Ramos (cell line): ENCODE measurements around the gene PSMB3.
"Not testable (repeated sequence)": the region's sequence is repeated elsewhere in the genome, so short reads cannot be mapped to it uniquely, and the experiment has no call there.

Experiments used
- in situ Hi-C: fragments of 300-500 bp; cut with MboI; formaldehyde crosslinking; loops from one replicate; pipeline ENCODE4 v1.14.3; 2022; ENCODE audit warnings: low sequenced_read_pairs; ENCODE audit not compliant: unreplicated experiment

PSMB3 gene

DNA sequence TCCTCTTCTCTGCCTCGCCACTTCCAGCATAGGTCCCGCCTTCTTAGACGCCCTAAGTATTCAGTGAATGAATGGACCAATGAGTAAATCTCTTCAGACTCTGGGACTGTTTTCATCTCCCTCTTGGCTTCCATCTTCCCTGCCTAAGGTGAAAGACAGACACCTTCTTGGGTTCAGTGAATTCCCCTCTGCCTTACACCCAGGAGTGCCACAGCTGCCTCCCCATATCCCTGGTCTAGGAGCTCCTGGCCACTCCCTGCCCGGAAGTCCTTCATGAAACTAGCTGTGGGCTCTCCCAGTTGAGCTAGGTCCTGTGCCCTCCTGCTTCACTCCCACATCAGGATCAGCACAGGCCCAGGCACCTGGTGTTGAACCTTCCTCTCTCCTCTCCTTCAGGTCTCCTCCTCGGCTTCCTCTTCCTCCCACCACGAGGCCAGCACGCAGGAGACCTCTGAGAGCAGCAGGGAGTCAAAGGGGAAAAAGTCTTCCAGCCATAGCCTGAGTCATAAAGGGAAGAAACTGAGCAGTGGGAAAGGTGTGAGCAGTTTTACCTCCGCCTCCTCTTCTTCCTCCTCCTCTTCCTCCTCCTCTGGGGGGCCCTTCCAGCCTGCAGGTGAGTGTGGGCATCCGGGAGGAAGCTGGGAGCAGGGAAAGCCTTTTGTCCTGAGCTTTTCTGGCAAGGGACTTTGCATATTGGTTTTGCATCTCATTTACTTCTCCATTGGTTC is 37.2 kb upstream of the PSMB3 start:
- in situ Hi-C loops = no loop called here

DNA sequence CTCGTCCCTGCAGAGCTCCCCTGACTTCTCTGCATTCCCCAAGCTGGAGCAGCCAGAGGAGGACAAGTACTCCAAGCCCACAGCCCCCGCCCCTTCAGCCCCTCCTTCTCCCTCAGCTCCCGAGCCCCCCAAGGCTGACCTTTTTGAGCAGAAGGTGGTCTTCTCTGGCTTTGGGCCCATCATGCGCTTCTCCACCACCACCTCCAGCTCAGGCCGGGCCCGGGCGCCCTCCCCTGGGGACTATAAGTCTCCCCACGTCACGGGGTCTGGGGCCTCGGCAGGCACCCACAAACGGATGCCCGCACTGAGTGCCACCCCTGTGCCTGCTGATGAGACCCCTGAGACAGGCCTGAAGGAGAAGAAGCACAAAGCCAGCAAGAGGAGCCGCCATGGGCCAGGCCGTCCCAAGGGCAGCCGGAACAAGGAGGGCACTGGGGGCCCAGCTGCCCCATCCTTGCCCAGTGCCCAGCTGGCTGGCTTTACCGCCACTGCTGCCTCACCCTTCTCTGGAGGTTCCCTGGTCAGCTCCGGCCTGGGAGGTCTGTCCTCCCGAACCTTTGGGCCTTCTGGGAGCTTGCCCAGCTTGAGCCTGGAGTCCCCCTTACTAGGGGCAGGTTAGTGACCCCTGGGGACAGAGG is 36.1 kb upstream of the PSMB3 start:
- in situ Hi-C loops = no loop called here

DNA sequence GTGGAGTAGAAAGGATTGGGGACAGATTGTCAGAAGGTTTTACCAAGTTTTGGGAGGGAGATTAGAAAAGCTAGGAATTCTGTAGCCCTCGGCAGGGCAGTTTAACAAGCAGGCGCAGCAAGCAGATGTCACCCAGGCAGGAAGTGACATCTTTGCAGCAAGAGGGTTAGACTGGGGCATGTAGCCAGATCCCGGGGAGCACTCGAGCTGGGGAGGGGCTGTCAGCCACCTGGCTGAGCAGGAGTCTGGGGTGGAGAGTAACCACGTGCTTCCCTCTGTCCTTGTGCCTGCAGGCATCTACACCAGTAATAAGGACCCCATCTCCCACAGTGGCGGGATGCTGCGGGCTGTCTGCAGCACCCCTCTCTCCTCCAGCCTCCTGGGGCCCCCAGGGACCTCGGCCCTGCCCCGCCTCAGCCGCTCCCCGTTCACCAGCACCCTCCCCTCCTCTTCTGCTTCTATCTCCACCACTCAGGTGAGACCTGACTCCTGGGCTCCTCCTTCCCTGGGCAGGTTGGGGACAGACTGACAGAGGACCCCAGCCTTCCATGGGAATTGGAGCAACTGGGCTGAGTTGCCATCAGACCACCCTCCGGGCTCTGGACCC is 35.3 kb upstream of the PSMB3 start:
- in situ Hi-C loops = no loop called here

GRCh38 chr17:38719289-38719942 is 33.1 kb upstream of the PSMB3 start:
- in situ Hi-C loops = no loop called here

DNA sequence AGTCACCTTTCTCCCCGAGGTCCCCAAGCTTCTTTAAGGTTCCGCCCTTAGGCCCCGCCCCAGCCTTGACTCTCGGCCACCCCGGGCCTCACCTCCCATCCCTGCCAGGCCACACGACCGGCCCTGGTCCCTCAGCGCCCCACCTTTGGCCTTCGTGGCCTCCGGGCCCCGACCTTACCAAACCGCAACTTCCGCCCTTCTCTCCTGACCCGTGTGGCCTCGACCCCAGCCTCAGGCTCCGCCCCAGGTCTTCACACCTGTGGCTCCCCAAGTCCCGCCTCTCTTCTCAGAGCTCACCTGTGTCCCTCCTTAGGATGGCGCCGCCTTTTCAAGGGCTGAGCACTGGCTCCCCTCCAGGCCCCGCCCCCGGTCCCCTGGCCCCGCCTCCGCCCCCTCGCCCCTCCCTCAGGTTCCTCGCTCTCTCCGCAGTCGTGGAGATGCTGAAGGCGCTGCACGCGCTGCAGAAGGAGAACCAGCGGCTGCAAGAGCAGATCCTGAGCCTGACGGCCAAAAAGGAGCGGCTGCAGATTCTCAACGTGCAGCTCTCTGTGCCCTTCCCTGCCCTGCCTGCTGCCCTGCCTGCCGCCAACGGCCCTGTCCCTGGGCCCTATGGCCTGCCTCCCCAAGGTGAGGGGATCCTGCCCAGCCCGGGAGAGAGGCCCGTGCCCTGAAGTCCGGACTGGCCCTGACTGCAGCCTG is 32.4 kb upstream of the PSMB3 start:
- in situ Hi-C loops = no loop called here

DNA sequence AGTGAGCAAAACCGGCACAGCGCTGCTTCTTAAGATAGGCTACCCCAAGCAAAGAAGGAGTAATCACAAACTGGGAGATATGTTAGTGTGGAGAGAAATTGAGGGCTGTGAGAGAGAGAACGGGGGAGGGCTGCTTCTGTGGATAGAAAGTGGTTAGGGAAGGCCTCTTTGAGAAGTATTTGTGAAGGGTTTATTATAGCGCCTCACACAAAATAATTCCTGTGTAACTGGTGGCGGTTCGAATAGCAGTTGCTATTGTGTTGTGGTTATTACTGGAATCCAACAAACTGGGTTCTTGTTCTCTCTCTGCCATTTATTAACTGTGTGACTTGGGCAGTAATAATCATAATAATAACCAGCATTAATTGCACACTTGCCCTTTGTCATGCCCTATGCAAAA is 31.6 kb upstream of the PSMB3 start:
- in situ Hi-C loops = no loop called here

DNA sequence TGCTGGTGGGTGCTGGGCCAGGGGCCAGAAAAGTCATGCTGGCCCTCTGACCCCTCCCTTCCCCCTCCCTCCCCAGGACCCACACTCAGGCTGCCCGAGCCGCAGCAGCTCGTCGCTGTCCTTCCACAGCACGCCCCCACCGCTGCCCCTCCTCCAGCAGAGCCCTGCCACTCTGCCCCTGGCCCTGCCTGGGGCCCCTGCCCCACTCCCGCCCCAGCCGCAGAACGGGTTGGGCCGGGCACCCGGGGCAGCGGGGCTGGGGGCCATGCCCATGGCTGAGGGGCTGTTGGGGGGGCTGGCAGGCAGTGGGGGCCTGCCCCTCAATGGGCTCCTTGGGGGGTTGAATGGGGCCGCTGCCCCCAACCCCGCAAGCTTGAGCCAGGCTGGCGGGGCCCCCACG is 30.7 kb upstream of the PSMB3 start:
- in situ Hi-C loops = no loop called here

DNA sequence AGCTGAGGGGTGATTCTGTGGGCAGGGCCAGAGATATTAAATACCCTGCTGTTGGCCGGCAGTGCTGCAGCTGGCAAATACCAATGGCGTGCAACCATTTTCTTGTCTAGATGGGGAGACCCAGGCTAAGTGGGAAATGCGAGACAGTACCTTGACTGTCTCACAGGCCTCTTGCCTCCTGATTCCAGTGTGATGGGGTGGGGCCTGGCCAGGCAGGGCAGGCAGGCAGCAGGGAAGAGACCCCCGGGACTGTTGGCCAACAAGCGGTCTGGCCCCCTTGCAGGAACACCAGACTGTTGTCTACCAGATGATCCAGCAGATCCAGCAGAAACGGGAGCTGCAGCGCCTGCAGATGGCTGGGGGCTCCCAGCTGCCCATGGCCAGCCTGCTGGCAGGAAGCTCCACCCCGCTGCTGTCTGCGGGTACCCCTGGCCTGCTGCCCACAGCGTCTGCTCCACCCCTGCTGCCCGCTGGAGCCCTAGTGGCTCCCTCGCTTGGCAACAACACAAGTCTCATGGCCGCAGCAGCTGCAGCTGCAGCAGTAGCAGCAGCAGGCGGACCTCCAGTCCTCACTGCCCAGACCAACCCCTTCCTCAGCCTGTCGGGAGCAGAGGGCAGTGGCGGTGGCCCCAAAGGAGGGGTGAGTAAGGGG is 28.1 kb upstream of the PSMB3 start:
- in situ Hi-C loops = no loop called here

DNA sequence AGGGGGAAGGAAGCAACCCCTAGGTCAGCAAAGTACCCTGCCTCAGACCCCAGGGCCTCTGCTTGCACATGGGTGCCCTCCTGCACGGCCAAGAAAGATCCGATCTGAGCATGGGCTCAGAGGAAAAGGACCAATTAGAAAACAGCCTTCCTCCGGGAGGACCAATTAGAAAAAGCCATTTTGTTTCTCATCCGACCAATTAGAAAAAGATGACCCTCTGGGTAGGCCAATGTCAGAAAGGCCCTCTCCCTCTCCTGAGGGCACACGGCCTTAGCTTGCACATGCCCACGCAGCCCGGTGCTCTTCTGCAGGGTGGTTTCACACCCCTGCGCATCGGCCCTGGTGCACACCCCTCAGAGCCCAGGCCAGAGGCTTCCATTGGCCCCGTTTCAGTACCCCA is 27.5 kb upstream of the PSMB3 start:
- in situ Hi-C loops = no loop called here

DNA sequence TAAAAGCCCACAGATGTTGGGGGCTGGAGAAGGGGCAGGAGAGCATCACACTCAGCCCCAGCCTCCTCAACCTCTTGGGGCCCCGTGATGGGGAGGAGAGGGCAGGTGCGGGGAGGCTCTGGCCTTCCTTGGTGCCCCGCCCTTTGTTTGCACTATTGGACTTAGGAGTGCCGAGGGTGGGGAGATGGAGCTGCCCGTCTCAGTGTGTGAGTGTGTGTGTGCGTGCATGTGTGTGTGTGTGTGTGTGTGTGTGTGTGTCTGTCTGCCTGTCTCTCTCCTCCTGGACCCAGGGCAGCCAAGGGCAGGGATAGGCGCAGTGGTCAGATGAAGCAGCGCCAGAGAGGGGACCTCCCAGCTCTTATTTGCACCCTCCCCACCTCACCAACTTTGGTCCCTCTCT is 26.4 kb upstream of the PSMB3 start:
- in situ Hi-C loops = not testable (repeated sequence)

GRCh38 chr17:38727736-38728135 is 24.8 kb upstream of the PSMB3 start:
- in situ Hi-C loops = no loop called here

GRCh38 chr17:38728290-38728831 is 24.2 kb upstream of the PSMB3 start:
- in situ Hi-C loops = no loop called here

- in situ Hi-C loops = no loop called here
Measured at GRCh38 chr17:38729368-38729885, 23.1 kb upstream of the PSMB3 start.

GRCh38 chr17:38729886-38730525 is 22.5 kb upstream of the PSMB3 start, which contains the start of gene CISD3:
Gene CISD3 (plus strand): TSS chr17:38730341. CDS start chr17:38730359, 18 bp downstream.
- in situ Hi-C loops = loop anchor here (5.0 kb wide), 1 partner anchor 53 kb away; no protein-coding TSS in a partner anchor

DNA sequence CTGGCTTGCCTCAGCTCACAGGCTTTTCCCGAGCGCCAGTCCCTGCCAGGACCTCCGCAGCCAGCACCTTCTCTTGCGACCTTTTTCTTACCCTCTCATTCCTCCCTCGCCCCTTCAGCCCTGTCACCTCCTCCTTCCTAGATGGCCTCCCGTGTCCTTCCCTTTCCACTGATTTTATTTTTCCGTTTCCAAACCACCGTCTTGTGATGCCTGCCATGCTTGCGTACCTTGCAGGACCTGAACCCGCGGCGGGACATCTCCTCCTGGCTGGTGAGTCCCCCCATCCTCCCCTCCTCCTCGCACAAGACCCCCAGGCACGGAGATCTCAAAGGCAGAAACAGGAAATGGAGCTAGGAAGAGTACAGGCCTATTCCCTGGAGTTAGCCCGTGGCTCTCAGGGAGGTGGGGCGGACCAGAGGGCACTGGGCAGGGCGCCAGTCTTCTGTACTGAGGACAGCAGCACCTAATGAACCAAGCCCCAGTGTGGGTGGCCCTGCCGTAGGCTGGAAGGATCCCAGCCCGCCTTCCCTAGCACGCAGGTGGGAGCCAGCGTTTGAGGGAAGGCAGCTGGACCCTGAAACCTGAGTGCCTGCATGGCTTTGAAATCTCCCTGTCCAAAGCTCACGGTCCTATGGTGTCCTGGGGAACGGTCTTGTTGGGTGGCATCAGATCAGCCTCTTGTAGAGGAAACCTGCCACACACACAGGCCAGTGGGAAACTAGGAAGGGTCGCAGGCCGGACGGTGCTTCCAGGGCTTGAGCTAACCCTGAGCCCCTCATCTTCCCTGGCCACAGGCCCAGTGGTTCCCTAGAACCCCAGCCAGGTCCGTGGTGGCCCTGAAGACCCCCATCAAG is 21.8 kb upstream of the PSMB3 start:
- in situ Hi-C loops = loop anchor here (5.0 kb wide), 1 partner anchor 53 kb away; no protein-coding TSS in a partner anchor

- in situ Hi-C loops = loop anchor here (5.0 kb wide), 1 partner anchor 54 kb away; no protein-coding TSS in a partner anchor
Measured at GRCh38 chr17:38731526-38732294, 20.8 kb upstream of the PSMB3 start.
